GM21447 (cell line): ENCODE measurements around the gene TMEM169.

ENCODE experiments used
- ATAC-seq: cut with Tn5 transposase; IDR thresholded peaks from one replicate; pipeline ENCODE4 v1.9.1; 2021; ENCODE audit not compliant: unreplicated experiment

The TMEM169 gene

DNA sequence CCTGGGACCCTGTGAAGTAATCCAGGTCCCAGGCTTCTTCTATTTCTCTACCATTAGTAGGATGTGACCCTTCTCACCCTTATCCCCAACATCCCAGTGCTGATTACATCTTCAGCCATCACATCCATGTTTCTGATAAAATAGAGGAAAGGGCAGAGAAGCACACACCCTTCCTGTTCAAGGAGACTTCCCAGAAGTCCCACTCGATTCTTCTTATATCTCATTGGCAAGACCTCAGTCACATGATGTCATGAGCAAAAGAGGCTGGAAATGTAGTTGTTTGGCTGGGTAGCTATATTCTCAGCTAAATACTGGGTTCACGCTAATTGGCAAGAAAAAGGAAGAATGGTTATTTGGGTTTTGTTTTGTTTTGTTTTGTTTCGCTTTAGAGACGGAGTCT, 19.4 kb downstream of the TMEM169 start:
- no peak for ATAC-seq

DNA sequence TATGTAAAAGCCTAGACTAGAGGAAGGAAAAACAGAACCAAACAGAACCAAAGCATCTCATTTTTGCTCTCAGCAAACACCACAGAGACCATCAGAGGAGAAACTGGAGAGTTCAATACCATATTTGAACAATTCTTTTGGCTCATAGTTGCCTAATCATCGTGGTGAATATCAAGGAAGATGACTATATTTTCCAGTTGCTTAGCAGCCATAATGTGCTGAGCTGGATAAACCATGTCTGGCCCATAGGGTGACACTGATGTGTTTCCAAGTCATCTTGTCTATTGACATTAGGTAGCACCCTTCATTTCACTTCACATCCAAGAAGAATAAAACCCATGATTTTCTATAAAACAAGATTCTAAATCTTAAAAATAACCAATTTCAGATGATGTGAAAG, 21.5 kb downstream of the TMEM169 start:
- no peak for ATAC-seq

DNA sequence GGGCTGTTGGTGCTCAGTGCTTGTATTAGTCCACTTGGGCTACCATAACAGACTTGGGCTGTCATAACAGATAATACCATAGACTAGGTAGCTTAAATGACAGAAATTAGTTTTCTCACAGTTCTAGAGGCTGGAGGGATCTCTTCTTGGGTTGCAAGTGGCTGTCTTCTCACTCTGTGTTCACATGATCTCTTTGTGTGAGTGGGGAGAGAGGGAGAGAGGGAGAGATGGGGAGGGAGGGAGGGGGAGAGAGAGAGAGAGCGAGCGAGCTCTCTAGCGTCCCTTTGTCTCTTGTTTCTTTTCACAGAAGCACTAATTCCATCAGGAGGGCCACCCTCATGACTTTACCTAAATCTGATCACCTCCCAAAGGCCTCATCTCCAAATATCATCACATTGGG, 23.0 kb downstream of the TMEM169 start:
- no peak for ATAC-seq

DNA sequence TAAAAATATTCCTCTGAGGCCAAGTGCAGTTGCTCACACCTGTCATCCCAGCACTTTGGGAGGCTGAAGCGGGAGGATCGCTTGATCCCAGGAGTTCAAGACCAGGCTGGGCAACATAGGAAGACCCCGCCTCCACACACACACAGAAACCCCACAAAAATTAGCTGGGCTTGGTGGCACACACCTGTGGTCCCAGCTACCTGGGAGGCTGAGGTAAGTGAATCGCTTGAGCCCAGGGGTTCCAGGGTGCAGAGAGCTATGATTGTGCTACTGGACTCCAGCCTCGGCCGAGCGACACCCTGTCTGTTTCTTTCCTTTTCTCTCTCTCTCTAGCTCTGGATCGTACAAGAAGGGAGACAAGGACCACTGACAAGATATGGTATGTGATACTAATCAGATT, 25.6 kb downstream of the TMEM169 start:
- ATAC-seq, result no peak

DNA sequence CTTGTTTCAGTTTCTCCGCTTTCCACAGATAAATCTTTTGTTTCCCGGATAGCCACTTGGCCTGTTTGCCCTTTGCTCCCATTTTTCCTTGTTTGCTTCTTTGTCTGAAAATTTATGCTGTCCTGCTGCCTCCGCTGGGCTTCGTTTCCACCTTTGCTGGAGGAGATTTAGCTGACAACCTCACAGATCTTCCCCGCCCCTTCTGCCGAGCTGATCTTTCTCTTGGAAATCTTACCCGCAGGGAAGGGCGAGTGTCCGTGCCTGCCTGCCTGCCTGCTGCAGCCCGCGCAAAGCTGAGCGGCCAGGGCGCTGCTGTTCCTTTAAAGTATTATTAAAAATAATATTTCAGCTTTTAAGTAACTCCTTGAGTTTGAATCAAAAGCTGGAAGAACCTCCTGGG, 26.0 kb downstream of the TMEM169 start:
- ATAC-seq, result no peak

DNA sequence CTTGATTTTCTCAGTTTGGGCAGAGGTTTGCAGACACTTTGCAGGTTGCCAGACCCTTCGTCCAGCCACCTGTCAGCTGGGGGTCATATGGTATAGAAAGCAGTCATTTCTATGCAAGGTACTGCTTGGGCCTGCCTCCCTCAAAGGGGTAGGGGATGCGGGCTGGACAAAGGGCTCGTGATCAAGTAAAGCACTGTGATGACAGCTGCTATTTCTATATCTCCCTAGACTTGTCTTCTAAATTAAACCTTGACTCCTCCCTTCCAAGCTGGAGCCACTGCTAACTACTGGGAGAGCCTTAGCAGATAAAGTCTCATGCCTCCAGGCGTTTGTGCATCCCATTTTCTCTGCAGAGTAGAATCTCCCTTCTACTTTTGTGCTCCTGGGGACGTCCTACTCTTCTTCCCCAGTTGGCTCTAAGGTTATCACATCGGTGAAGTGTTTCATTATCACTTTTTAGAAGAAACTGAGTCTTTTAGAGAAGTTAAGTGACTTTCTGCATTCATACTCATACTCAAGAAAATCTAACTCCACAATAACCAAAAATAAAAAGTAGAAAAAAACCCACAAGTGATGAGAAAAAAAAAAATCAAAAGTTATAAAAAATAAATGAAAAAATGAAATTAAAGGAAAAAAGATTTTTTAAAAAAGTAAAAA, 26.7 kb downstream of the TMEM169 start:
- ATAC-seq, result no peak

DNA sequence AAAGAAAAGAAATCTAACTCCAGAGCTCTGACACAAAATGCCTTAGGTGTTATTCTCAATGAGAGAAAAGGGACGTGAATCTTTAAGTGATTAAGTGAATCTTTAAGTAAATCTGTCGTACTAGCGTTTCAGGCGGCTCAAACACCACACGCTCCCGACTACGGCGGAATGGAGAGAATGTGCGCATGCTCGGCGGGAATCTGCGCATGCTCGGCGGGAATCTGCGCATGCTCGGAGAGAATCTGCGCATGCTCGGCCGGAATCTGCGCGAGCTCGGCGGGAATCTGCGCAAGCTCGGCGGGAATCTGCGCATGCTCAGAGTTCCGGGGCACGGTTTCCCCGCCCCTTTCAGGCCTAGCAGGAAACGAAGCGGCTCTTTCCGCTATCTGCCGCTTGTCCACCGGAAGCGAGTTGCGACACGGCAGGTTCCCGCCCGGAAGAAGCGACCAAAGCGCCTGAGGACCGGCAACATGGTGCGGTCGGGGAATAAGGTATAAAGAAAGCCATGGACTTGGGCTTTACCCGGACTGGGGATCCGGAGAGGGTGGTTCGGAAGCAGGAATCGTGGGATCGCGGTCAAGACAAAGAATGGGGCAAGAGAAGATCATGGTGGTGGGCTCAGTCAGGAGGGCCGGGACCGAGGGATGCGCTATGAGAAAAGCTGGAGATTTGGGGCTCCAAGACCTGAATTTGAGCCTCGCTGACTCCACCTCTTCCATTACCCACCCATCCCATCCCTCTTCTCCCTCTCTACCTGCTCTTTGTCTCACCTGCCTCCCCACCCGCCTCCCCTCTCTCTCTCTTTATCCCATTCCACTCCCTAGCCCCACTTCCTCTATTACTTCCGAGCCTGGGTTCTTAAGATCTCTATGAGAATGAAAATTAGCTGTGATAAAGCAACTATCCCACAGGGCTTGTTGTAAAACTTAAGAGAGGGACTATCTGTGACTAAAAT, 27.5 kb downstream of the TMEM169 start, which contains the start of gene XRCC5:
Gene XRCC5, plus strand, starts transcription at position 382 of the 955 bp plus-strand sequence. Its CDS starts 89 bp downstream, at position 471.
- peak; percentile 45 for ATAC-seq

DNA sequence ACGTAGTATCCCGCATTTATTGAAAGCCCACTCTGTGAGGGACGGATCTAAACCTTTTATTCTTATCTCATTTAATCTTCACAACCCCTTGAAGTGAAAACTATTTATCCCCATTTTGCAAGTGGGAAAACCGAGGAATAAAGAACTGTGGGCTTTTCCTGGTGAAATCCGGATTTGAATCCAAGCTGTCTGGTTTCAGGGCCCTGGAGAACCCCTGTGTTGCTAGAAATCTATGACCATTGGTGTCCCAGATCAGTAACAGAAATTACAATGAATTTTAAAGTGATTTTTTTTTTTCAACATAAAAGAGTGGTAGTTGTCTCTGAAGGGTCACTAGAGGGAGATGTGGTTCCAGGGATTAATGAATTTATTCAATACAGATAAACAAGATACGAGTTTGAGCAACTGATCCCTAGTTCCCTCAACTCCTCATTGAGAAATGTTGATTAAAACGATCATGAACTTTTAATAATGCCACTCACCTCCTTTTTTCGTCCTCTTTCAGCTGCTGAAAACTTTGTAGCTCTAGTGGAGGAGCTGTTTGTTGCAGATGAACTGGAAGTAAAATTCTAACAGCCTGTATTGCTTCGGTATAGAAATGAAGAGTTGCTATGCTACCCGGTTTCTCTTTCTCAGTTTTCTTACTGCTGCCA, 28.4 kb downstream of the TMEM169 start:
- ATAC-seq, result no peak

DNA sequence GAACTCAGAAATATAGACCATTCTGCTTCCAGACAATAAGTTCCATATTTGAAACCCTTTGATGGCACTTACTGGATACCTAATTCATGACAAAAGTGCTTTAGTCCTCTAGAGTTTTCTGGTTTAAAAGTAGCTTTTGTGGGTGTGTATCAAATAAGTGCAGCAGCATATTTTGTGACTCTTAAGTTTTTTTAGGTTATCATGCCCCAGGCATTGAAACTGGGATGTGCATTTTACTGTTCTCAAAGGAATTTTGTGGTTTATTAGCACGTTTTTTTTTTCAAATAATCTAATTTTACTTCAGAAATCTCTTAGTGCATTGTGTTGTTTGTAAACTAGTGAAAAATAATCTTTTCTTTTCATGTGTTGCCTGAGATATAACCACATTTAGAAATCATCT, 28.9 kb downstream of the TMEM169 start:
- no peak for ATAC-seq

DNA sequence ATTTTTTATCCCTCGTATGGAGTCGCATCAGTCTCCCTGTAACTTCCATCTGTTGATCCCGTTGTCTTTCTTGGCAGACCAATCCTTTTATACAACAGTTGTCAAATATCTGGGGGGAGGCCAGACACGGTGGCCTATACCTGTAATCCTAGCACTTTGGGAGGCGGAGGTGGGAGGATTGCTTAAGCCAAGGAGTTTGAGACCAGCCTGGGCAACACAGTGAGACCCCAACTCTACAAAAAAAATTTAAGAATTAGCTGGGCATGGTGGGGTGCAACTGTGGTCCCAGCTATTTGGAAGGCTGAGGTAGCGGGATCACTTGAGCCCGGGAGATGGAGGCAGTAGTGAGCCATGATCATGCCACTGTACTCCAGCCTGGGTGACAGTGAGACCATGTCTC, 29.4 kb downstream of the TMEM169 start:
- ATAC-seq, result no peak

DNA sequence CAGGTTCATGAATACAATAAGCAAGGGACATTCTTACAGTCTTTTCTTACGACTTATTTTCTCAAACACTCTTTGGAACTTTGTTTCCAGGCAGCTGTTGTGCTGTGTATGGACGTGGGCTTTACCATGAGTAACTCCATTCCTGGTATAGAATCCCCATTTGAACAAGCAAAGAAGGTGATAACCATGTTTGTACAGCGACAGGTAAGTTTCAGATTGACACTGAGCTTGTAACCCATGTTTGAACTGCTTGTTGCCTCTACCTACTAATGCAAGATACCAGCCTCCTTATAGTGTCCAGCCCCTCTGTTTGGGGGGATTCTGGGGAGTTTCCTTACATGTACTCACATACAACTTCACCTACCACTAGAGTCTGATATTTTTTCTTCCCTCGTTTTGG, 31.2 kb downstream of the TMEM169 start:
- no peak for ATAC-seq

DNA sequence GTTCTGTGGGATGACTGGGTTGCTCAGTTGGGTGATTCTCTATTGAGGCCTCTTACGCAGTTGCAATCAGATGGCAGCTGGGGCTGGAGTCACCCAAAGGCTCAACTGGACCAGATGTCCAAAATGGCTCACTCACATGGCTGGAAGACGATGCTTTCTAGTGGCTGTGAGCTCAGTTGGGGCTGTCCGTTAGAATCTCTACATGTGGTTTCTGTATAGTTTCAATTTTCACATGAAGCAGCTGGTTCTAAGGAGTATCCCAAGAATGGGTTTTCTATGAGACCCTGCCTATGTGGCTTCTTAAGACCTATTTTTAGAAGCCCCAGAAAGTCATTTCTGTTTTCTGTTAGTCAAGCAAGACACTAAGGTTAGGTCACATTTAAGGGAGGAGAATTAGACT, 31.9 kb downstream of the TMEM169 start:
- peak; percentile 65 for ATAC-seq

DNA sequence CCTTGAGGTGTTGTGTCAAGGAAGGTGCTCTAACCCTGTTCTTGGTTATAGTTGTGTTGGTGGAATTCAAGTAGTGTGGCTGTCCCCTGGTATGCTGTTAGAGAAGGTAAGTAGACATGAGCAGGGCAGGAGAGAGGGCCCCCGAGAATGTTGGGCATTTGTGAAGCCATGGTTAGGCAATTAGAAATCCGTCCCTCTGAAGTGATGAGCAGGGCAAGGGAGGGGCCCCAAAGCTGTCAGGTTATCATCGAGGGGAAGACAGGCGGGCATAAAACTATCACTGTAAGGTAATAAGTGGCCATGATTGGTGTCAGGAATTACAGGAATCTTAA, 32.6 kb downstream of the TMEM169 start:
- ATAC-seq, result peak; percentile 1

DNA sequence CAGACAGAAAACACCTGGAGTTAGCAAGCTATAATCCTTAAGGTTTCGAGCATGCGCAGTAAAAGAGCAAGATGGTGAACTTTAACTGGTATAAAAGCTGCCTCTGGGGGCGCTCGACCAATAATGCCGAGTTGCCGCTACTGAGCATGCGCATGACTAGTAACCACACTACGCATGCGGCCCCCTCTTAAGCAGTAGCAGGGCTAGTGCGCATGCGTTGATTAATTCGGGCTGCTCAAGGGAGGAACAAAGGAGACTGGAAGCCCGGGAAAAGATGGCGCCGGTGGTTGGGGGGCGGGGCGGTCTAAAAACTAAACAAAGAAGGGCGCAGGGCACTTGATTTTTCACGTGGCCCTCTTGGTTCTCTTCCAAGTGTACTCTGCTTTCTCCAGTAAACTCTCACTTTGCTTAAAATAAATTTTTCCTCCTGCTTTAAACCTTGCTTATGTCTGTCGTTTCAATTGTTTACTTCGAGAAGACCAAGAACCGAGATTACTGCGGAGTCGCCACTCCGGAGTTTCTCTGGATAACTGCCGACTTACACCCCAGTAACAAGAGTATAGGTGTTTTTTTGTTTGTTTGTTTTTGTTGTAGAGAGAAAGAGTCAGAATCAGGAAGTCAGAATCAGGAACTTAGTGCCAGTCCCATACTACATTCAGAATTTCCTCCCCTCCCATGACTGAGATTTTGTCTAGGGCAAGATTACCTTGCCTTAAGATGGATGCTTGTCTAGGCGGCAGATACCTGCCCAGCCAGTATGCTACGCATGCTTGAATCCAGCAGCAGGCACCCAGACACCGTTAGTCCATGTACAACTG, 33.2 kb downstream of the TMEM169 start:
- peak; percentile 48 for ATAC-seq

DNA sequence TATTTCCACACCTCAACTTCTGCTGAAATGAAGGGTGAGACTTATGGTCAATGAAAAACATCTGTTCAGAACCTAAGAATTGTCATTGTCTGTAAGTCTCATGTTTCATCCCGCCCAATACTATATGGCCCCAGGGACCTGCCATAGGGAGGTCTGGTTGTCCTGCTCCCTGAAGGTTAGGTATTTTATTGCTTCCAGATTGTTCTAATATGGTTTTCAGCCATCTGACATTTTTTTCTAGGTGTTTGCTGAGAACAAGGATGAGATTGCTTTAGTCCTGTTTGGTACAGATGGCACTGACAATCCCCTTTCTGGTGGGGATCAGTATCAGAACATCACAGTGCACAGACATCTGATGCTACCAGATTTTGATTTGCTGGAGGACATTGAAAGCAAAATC, 34.7 kb downstream of the TMEM169 start:
- no peak for ATAC-seq

DNA sequence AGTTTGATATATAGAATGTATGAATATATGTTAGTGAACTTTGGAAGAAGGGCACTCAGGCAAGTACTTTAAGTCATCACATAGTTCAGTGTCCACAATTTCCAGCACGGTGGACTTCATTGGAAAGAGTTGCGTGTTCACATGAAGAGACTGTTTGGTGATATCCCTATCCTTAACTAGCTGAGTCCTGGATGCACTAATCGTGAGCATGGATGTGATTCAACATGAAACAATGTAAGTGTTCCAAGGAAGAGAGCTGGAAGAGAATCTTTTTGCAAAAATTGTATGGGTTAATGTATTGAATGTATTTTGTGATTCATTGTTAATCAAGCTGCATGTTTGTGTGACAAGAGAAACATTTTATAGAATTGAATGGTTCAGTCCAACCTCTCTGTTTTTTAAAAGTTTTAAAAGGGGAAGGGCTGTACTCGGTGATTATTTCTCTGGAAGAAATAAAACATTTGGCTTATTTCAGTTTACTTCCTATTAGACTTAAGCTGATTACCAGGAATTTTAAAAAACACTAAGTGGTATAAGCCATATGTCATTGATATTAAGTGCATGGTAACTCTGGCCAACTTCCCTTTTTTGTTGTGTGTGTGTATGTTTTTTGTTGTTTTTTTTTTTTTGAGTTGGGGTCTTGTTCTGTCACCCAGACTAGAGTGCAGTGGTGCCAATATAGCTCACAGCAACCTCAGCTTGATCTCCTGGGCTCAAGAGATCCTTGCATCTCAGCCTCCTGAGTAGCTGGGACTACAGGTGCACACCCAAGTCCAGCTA, 36.0 kb downstream of the TMEM169 start:
- no peak for ATAC-seq

DNA sequence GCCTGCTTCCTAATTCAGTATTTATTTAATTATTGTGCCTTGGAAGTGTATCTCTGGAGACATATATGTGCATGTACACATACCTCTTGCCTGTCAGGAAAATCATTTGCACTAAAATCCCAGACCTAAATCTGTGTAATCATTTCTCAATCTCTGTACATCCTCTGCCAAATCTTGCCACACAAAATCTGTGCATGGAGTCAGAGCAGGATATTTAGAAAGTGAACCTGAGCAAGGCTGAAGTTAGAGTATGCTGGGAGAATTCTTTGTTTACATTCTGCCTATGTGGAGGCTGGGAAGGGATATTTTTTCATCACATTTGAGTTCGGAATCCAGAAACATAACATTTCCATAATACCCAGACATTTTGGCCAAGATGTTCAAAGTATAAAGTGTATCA, 36.8 kb downstream of the TMEM169 start:
- no peak for ATAC-seq

DNA sequence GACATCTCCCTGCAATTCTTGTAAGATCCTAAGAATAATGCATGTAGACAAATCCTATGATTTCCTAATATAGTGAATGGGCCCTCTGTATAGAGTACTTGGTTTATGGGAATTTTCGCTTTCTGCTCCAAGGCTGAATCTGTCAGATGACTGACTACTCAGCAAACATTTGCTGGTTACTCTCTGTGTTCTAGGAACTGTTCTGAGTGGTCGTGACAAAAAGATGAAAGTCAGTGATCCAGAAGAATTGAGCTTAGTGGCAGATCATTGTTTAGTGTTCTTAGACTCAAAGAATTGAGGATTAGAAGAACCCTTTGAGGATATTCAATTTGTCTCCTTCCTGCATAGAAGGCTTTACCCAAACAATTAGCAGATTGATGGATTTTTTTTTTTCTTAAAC, 37.4 kb downstream of the TMEM169 start:
- ATAC-seq, result no peak

DNA sequence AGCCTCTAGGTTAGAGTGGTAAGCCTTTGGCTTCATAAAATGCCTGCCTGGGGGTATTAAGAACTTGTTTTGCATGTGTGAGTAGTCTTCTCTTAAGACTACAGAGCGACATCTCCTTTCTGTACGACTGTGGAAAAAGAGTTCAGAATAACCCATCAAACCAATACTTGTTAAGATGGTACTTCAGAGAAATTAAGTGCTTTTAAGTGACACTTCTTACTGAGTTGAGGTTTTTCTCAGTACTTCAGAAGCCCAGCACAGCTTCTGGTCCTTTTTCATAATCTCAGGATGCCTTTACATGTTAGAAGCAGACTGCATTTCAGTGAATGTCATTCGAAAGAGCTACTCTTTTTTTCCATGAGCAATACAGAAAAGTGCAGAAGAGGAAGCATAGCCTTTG, 38.3 kb downstream of the TMEM169 start:
- ATAC-seq, result no peak

DNA sequence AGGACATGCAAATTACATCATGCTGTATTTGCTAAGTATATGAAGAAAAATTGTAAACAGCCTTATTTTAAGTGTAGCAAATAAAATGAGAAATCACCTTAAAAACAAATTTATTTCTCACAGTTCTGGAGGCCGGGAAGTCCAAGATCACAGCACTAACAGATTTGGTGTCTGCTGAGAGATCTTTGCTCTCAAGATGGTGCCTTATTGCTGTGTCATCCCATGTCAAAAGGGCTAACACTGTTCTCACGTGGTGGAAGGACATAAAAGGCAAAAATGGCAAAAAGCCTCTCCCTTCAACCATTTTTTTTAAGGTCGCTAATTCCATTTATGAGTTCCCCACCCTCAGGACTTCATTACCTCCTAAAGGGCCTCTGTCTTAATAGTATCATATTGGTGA, 39.5 kb downstream of the TMEM169 start:
- ATAC-seq, result no peak
